ENCODE measurements around the gene ABCA7.

DNA sequence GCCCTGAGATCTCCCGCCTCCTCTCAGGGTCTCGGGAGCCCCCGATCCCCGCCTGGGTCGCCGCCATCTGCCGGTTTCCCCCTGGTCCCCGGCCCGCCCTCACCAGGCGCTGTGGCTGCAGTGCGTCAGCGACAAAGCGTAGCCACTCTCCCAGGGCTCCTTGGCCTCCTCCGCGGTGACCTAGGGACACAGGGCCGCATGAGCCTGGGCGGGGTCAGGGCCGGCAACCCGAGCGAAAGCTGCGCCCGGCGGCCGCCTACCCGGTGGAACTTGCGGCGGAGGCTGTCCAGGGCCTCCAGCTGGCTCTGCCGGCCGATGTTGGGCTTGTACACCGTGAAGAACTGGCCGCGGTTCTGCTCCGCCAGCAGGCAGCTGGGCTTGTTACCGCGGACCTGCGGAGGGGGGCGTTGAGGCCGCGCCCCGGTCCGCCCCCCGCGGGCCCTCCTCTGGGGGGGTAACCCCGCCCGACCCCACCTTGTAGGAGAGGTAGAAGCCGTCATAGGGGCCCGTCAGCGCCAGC is 69.2 kb downstream of the ABCA7 start:
- TF ChIP-seq, protein P1, sequence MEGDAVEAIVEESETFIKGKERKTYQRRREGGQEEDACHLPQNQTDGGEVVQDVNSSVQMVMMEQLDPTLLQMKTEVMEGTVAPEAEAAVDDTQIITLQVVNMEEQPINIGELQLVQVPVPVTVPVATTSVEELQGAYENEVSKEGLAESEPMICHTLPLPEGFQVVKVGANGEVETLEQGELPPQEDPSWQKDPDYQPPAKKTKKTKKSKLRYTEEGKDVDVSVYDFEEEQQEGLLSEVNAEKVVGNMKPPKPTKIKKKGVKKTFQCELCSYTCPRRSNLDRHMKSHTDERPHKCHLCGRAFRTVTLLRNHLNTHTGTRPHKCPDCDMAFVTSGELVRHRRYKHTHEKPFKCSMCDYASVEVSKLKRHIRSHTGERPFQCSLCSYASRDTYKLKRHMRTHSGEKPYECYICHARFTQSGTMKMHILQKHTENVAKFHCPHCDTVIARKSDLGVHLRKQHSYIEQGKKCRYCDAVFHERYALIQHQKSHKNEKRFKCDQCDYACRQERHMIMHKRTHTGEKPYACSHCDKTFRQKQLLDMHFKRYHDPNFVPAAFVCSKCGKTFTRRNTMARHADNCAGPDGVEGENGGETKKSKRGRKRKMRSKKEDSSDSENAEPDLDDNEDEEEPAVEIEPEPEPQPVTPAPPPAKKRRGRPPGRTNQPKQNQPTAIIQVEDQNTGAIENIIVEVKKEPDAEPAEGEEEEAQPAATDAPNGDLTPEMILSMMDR (IDR thresholded peaks at IDR 0.05): no peak
- TF ChIP-seq POLR2A (IDR thresholded peaks at IDR 0.05) (no peak), POLR2AphosphoS5 (IDR thresholded peaks at IDR 0.05) (peak in 1 of 4 donors; percentile 35), EP300 (IDR thresholded peaks at IDR 0.05) (no peak)

Data from sigmoid colon (tissue), 4 donors.